GM12874 (cell line): ENCODE measurements around the gene HRK.

Experiments used
- TF ChIP-seq, protein P1 (sequence below): IDR thresholded peaks from 2 replicates; pipeline ENCODE4 v1.5.1; 2011; ENCODE audit warnings: low read depth, mild to moderate bottlenecking, control low read depth, low read length, moderate library complexity; ENCODE audit not compliant: insufficient read depth

The HRK gene

DNA sequence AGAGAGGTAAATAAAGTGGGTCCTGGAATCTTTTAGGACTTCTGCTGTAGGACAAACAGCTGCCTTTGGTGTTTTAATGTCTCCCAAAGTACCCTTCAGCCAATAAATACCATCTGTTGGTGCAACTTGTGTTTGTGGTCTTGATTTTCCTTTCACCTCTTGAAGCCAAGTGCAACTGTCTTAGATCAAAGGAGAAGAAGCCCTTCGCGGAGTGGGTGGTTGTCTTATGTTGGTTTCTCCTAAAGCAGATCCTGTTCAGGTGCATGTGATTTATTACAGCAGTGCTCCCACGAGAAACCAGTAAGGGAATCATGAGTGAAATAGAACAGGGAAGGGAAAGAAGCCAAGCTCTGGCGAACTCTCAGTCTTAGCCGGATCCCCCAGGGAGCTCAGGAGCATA lies 27.7 kb downstream of the HRK start:
- TF ChIP-seq, protein P1, sequence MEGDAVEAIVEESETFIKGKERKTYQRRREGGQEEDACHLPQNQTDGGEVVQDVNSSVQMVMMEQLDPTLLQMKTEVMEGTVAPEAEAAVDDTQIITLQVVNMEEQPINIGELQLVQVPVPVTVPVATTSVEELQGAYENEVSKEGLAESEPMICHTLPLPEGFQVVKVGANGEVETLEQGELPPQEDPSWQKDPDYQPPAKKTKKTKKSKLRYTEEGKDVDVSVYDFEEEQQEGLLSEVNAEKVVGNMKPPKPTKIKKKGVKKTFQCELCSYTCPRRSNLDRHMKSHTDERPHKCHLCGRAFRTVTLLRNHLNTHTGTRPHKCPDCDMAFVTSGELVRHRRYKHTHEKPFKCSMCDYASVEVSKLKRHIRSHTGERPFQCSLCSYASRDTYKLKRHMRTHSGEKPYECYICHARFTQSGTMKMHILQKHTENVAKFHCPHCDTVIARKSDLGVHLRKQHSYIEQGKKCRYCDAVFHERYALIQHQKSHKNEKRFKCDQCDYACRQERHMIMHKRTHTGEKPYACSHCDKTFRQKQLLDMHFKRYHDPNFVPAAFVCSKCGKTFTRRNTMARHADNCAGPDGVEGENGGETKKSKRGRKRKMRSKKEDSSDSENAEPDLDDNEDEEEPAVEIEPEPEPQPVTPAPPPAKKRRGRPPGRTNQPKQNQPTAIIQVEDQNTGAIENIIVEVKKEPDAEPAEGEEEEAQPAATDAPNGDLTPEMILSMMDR, result no peak

DNA sequence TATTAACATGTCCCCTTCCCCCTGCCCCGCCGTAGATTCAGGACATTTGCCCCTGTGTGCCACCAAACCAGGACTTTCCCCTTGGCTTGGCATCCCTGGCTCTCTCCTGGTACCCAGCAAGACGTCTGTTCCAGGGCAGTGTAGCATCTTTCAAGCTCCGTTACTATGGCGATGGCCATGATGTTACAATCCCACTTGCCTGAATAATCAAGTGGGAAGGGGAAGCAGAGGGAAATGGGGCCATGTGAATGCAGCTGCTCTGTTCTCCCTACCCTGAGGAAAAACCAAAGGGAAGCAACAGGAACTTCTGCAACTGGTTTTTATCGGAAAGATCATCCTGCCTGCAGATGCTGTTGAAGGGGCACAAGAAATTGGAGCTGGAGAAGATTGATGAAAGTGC lies 28.9 kb downstream of the HRK start:
- TF ChIP-seq, protein P1, result no peak

DNA sequence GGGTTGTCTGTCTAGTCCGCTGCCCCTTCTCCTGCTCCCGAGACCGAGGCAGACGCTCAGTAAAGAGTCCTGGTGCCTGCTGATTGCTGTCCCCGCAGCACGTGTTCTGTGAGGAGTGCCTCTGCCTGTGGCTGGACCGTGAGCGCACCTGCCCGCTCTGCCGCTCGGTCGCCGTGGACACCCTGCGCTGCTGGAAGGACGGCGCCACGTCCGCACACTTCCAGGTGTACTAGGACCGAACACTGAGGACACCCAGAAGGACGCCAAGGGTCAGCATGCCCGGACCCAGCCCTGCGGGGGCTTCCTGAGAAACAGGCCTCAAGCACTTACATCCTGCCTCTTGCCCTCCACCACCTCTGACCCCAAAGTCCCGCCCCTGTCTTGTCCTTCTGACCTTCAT lies 32.0 kb downstream of the HRK start:
- TF ChIP-seq, protein P1, result no peak

DNA sequence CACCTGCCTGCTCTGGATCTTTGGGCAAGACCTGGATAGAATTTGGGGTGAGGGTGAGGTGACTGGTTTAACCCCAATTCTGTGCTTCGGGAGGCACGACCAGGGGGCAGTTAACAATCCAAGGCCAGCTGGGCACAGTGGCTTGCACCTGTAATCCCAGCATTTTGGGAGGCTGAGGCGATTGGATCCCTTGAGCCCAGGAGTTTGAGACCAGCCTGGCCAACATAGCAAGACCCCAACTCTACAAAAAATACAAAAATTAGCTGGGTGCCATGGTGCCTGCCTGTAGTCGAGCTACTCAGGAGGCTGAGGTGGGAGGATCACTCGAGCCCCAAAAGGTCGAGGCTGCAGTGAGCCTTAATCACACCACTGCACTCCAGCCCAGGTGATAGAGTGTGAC lies 38.2 kb downstream of the HRK start:
- TF ChIP-seq, protein P1, result no peak

DNA sequence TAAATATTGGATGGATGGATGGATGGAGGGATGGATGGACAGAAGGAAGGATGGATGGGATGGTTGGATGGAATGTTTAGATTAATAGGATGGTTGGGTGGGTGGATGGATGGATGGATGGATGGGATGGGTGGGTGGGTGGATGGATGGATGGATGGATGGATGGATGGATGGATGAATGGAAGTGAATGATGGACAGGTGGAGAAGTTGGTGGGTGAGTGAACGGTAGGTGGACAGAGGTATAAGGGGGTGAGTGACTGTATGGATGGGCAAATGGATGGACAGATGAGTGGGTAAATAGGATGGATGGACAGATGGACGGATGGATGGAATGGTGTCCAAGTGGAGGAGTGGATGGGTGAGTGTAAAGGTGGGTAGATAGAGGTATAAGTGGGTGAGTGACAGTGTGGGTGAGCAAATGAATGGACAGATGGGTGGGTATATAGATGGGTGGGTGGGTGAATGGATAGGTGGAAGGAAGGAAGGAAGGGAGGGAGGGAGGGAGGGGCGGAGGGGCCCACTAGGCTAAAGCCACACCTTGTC lies 41.9 kb downstream of the HRK start:
- TF ChIP-seq, protein P1, result no peak

DNA sequence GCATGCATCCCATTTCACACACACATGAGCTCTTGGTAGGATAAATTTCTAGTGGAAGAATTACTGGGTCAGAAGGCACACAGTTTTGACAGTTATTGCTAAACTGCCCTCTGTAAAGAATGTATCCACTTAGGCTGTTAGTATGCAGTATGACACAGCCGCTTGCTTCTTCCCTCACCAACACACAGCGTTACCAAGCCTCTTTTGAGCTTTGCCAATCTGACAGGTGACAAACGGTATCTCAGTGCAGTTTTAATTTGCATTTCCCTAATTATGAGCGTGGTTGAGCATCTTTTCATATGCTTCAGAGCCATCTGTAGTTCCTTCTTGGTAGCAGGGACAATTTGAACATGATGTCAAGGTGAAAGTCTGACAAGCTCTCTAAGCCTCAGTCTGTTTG lies 42.9 kb downstream of the HRK start:
- TF ChIP-seq, protein P1, result no peak

DNA sequence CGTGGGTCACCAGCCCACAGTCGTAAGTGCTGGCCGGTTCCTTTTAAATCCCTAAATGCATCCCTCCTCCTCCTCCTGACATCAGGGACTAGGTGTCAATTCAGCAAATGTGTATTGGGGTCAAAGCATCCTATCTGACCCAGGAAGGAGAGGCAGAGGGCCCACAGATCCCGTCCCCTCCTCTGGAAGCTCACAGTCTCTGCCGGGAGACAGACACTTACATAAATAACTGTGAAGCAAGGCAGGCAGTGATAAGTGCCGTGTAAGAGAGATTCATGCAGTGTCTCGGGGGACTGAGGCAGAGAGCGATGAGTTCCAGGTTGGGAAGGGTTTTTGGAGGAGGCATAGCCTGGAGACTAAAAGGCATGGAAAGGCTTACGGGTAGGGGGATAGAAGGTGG lies 44.1 kb downstream of the HRK start:
- TF ChIP-seq, protein P1, result no peak
